Stimulated activated effector memory CD8-positive, alpha-beta T cell treated with anti-CD3 and anti-CD28 coated beads, Interleukin-12 subunit alpha, Interleukin-12 subunit beta, amount 100 ng/mL, for 72 hours (primary cell): Measurements from ENCODE around the gene DYRK3.
"Not testable (repeated sequence)": the region's sequence is repeated elsewhere in the genome, so short reads cannot be mapped to it uniquely, and the experiment has no call there.

Source experiments
- ATAC-seq: fragments of 150-1000 bp; cut with Tn5 transposase; 2 replicates; pipeline ENCODE4 v1.10.0; 2021
- DNase-seq, 2 donors: peaks; one replicate each; pipeline ENCODE4 v3.0.0; 2021 to 2022; ENCODE audit warnings: low spot score in 2 of 2
- H3K27ac Mint-ChIP-seq: one replicate; pipeline ENCODE4 v1.8.0; 2022; ENCODE audit warnings: mild to moderate bottlenecking, mixed read lengths
- H3K36me3 Mint-ChIP-seq: one replicate; pipeline ENCODE4 v1.8.0; 2022; ENCODE audit warnings: mild to moderate bottlenecking, mixed read lengths
- H3K4me1 Mint-ChIP-seq: one replicate; pipeline ENCODE4 v1.8.0; 2022; ENCODE audit warnings: mixed read lengths
- H3K4me3 Mint-ChIP-seq: one replicate; pipeline ENCODE4 v1.8.0; 2022; ENCODE audit warnings: mild to moderate bottlenecking, mixed read lengths
- H3K9me3 Mint-ChIP-seq: one replicate; pipeline ENCODE4 v1.8.0; 2022; ENCODE audit warnings: mixed read lengths

Gene DYRK3

DNA sequence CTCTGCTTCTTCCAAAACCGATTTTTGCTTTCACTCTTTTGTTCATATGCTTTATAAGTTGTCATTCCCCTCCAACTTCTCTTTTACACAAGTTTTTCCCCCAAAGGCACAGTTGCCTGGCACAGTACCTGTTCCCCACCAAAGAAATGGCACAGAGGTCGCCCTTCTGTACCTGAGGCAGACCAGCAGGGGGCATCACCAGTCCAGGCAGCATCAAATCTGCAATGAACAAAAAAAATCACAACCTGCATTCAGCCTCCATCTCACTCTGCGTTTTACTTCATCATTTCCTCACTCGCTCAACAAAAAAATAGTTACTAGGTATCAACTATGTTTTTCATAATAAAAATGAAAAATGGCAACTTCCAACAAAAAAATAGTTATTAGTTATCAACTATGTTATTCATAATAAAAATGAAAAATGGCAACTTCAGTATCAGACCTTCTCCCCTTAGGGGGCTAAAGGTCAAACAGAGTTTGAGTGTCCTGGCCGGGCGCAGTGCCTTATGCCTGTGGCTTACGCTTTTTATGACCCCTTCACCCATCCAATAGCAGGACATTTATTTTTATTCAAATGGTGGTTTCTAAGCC, 27.1 kb upstream of the DYRK3 start:
- DNase-seq (peak; percentile 43 to 79), ATAC-seq (no peak)
- H3K36me3 Mint-ChIP-seq = peaks cover 87% of the 10 kb centered on the region
- H3K27ac Mint-ChIP-seq = peak overlapping the region; percentile 87
- H3K9me3 Mint-ChIP-seq = no peaks in the 10 kb centered on the region
- H3K4me1 Mint-ChIP-seq = peaks cover 37% of the 10 kb centered on the region
- peak overlapping the region; percentile 44 for H3K4me3 Mint-ChIP-seq

DNA sequence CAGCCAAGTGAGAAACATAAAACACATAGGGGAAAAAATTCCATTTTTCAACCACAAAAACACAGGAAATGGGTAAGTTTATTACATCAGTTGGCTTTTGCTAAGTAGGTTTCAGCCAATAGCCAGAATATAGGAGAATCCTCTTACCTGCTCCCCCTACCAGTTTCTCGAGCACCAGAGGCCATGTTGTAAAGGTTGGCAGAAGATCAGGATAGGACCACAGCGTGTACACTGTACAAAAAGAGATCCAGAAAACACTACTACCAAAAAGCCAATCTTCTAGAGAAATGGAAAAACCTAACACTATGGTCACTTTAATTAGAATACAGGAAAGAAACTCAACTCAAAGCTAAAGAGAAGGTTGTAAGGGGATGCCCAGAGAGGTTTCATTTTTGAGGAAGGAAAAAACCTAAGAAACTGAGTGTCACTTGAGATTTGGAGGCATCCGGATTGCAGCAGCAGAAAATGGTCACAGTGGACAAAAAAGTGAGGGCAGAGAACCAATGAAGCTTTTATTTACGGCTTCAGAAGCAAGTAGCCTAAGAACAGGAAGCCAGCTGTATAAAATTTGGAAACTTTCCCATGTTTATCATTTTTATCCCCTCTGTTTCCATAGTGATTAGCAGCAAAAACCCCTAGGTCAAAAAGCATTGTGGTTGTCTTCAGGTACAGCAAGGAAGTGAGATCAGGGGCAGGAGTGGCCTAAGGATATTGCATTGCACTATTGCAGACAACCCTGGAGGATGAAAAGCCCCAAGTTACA, 25.9 kb upstream of the DYRK3 start:
- H3K9me3 Mint-ChIP-seq = no peaks in the 10 kb centered on the region
- peaks cover 75% of the 10 kb centered on the region for H3K36me3 Mint-ChIP-seq
- peak overlapping the region; percentile 44 for H3K4me3 Mint-ChIP-seq
- DNase-seq (no peak), ATAC-seq (peak; percentile 20)
- peaks cover 37% of the 10 kb centered on the region for H3K4me1 Mint-ChIP-seq
- H3K27ac Mint-ChIP-seq = peak overlapping the region; percentile 87

DNA sequence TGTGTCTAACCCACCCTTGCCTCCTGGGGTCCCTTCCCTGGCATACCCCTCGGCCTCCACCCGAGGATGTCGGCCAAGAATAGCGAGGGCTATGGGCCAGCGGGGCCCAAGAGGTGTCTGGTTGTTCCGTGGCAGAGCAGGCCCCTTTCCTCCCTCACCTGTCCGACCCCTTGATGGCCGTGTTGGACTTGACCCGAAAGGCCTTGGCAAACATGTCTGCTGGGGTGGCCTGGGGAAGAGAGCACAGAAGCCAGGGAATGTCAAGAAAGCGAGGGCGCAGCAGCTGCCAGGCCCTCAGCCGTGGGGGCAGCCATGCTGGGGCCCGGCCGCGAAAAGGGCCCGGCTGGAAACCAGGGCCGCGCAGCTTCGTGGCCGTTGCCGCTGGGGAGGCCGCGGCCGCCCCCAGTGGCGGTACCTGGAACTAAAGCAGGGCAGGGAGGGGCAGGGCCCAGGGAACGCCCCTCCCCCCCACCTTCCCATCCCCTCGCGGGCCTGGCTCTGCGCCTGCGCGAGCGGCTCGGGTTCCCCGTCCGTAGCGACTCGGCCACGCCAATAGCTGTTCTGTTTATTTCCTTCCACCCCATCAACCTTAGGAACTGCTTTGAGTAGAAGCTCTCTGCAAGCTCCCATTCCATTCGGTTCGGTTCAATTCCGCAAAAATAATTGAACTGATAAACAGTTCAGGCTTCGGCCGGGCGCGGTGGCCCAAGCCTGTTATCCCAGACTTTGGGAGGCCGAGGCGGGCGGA, 23.0 kb upstream of the DYRK3 start, which contains the start of gene EIF2D:
Gene EIF2D, minus strand, starts transcription at position 337 of the 748 bp plus-strand sequence. Its CDS starts 123 bp downstream, at position 214.
- DNase-seq (peak; percentile 97 to 98), ATAC-seq (peak; percentile 97)
- Mint-ChIP-seq H3K27ac (peak within 1 kb of the TSS; percentile 98), H3K9me3 (no peaks in the 10 kb centered on the region), H3K4me1 (peaks cover 37% of the 10 kb centered on the region), H3K4me3 (peak within 1 kb of the TSS; percentile 93), H3K36me3 (peaks cover 49% of the 10 kb centered on the region)

DNA sequence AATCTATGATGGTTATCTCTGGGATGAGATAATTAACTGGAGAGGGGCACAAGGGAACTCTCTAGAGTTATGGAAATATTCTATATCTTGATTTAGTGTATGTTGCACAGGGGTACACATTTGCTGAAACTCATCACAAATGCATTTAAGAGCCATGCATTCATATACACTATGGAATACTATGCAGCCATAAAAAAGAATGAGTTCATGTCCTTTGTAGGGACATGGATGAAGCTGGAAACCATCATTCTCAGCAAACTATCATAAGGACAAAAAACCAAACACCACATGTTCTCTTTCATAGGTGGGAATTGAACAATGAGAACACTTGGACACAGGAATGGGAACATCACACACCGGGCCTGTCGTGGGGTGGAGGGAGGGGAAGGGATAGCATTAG, 8.9 kb upstream of the DYRK3 start:
- DNase-seq, H3K36me3 Mint-ChIP-seq, H3K9me3 Mint-ChIP-seq, H3K4me3 Mint-ChIP-seq, H3K4me1 Mint-ChIP-seq, ATAC-seq, H3K27ac Mint-ChIP-seq: not testable (repeated sequence)

DNA sequence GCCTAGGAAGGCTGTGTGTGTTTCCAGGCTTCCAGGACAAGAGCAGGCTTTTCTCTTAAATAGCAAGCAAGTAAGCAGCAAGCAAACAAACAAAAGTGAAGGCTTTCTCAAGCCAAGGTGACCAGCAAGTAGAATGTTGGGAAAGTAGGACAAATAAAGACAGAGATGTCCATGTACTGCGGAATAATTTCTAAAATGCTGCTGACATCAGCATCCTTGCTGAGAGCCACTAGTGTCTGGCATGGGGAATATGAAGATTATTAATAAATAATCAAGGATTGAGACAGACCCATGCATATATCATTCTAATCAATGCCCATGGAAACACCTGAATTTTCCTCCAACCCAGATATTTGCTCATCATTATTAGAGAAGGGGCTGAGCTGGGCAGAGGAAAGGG, 6.4 kb upstream of the DYRK3 start:
- DNase-seq (no peak), ATAC-seq (no peak)
- Mint-ChIP-seq H3K36me3 (no peaks in the 10 kb centered on the region), H3K9me3 (no peaks in the 10 kb centered on the region), H3K27ac (no peak overlapping the region), H3K4me1 (no peaks in the 10 kb centered on the region), H3K4me3 (no peak overlapping the region)

DNA sequence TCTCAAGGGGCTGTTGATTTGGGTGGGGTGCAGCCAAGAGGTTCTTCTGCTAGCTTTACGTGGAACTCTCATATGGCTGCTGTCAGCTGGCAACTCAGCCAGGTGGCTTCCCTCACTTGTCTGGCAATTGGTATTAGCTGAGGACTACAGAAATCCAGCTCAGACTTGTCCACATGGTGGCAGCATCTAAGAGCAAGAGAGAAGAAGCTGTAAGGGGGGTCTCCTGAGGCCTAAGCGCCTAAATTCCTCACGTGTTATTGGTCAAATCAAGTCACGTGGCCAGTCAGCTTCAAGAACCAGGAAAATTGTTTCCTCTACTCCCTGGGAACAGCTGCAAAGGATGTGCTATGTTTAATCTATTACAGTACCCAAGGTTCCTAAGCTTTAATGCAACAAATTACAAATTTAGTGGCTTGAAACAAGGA, 4.2 kb upstream of the DYRK3 start:
- no peaks in the 10 kb centered on the region for H3K36me3 Mint-ChIP-seq
- DNase-seq (no peak), ATAC-seq (no peak)

DNA sequence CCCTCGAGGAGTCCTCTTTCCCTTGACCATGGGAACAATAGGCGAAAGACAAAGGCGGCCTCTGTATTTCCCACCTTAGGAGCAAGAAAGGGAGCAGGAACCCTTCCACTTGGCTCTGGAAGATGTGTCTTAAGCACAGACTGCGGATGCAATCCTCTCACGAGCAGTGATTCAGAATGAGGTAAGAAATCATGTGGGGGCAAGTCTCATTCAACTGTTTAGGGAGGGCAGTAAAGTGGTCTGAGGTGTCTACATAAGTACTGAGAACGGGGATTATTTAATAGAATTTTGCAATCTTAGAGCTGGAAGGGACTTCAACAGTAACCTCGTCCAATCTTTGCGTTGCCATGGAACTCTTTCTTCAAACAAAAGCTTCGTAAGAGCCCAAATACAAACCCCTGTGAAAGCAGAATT, 1.6 kb upstream of the DYRK3 start:
- no peak overlapping the region for H3K4me3 Mint-ChIP-seq
- H3K36me3 Mint-ChIP-seq = peaks cover 5% of the 10 kb centered on the region
- H3K4me1 Mint-ChIP-seq = peaks cover 21% of the 10 kb centered on the region
- H3K9me3 Mint-ChIP-seq = no peaks in the 10 kb centered on the region
- no peak for DNase-seq
- H3K27ac Mint-ChIP-seq = no peak overlapping the region
- ATAC-seq = no peak

More for the DNA sequence above, 4.2 kb upstream of the DYRK3 start:
- no peak overlapping the region for H3K27ac Mint-ChIP-seq
- H3K4me3 Mint-ChIP-seq = no peak overlapping the region
- peaks cover 10% of the 10 kb centered on the region for H3K4me1 Mint-ChIP-seq
- H3K9me3 Mint-ChIP-seq = no peaks in the 10 kb centered on the region

DNA sequence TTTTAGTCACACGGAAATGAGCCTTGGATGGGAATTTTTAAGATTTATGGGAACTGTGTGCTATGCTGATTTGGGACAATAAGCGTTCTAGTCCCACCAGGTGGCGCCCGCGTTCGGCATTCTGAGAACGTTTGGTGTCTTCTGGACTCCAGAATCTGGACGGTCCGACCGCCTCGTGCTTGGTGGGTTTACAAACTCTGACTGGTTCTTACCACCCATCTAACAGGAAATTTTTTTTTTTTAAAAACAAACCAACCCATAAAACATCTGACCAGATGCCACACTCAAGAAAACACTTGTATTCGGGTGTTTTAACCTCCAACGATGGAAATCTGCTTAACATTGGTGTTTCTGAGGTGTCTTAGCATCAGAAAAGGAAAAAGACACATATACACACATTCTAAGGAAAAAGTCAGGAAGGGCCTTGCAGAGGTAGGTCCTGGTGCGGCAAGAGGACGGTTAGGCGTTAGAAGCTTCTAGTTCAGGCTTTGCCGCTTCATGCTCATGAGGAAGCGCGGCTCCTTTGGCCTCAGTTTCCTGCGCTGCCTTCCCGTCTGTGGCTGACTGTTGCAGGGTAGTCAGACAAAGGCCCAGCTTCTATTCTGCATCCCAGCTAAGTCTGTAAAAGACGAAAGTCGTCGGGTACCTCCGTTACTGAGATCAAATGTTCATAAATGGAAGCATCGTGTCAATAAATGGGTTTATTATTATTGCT, 814 bp upstream of the DYRK3 start:
- peak overlapping the region; percentile 81 for H3K4me3 Mint-ChIP-seq
- peak overlapping the region; percentile 80 for H3K27ac Mint-ChIP-seq
- peak; percentile 56 to 87 for DNase-seq
- peaks cover 21% of the 10 kb centered on the region for H3K4me1 Mint-ChIP-seq
- no peak for ATAC-seq
- H3K36me3 Mint-ChIP-seq = peaks cover 12% of the 10 kb centered on the region
- no peaks in the 10 kb centered on the region for H3K9me3 Mint-ChIP-seq

DNA sequence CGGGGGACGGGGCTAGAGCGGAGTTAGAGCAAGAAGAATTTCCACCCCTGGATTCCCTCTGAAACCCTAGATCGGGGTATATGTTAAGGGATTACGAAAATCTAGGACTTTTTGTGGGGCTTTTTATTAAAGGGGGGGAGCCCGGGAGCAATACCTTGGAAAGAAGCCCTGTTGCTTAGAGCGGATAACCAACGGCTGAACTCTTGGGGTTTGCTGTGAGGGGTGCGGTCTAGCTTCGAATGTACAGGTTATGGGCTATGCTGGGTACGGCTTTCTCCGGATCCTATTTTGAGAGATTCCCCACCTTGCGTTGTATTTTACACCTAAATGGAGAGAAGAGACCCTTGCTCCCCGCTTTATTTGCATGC, 626 bp downstream of the DYRK3 start:
- H3K27ac Mint-ChIP-seq = peak overlapping the region; percentile 80
- H3K36me3 Mint-ChIP-seq = peaks cover 12% of the 10 kb centered on the region
- H3K4me3 Mint-ChIP-seq = peak overlapping the region; percentile 81
- peaks cover 21% of the 10 kb centered on the region for H3K4me1 Mint-ChIP-seq
- no peak for ATAC-seq
- no peak for DNase-seq
- H3K9me3 Mint-ChIP-seq = no peaks in the 10 kb centered on the region

DNA sequence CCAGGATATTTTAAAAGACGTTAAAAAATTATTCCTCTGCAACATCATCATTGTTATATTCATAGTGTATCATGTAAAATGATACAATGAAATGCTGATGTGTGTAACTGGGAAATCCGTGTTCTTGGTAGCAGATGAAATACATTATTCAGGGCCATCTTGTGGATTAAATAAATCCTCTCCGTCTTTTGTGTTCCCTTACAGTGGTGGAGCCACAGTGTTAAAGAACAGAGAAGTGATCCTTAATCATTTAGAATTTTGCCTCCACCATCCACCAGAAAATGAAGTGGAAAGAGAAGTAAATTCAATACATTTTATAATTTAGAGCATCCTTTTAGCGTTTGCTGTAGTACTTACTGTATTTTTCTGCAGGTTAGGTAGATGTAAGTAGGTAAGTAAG, 1.3 kb downstream of the DYRK3 start:
- ATAC-seq (no peak), DNase-seq (no peak)
- Mint-ChIP-seq H3K27ac (no peak overlapping the region), H3K4me1 (peaks cover 21% of the 10 kb centered on the region), H3K36me3 (peaks cover 12% of the 10 kb centered on the region), H3K9me3 (no peaks in the 10 kb centered on the region), H3K4me3 (peak overlapping the region; percentile 81)

DNA sequence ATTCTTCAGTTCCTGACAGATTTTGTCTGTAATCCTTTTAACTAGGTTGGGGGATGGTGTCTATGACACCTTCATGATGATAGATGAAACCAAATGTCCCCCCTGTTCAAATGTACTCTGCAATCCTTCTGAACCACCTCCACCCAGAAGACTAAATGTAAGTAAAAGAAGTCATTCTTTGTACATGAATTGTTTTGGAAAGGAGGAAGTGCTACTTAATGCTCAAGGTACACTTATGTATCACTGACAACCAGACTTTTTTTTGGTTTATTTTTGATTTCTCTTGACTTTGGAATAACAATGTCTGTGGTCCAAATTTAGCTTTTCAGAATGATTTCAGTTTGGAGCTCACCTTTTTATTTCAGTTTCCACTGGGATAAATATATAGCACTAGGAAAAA, 2.3 kb downstream of the DYRK3 start:
- peak overlapping the region; percentile 14 for H3K27ac Mint-ChIP-seq
- no peaks in the 10 kb centered on the region for H3K9me3 Mint-ChIP-seq
- no peak overlapping the region for H3K4me3 Mint-ChIP-seq
- ATAC-seq (no peak), DNase-seq (no peak)
- peaks cover 12% of the 10 kb centered on the region for H3K36me3 Mint-ChIP-seq
- H3K4me1 Mint-ChIP-seq = peaks cover 21% of the 10 kb centered on the region

DNA sequence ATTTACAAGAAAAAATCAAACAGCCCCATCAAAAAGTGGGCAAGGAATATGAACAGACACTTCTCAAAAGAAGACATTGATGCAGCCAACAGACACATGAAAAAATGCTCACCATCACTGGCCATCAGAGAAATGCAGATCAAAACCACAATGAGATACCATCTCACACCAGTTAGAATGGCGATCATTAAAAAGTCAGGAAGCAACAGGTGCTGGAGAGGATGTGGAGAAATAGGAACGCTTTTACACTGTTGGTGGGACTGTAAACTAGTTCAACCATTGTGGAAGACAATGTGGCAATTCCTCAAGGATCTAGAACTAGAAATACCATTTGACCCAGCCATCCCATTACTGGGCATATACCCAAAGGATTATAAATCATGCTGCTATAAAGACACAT, 6.7 kb downstream of the DYRK3 start:
- H3K27ac Mint-ChIP-seq, ATAC-seq, H3K9me3 Mint-ChIP-seq, DNase-seq, H3K4me3 Mint-ChIP-seq, H3K4me1 Mint-ChIP-seq: not testable (repeated sequence)
- peaks cover 20% of the 10 kb centered on the region for H3K36me3 Mint-ChIP-seq

DNA sequence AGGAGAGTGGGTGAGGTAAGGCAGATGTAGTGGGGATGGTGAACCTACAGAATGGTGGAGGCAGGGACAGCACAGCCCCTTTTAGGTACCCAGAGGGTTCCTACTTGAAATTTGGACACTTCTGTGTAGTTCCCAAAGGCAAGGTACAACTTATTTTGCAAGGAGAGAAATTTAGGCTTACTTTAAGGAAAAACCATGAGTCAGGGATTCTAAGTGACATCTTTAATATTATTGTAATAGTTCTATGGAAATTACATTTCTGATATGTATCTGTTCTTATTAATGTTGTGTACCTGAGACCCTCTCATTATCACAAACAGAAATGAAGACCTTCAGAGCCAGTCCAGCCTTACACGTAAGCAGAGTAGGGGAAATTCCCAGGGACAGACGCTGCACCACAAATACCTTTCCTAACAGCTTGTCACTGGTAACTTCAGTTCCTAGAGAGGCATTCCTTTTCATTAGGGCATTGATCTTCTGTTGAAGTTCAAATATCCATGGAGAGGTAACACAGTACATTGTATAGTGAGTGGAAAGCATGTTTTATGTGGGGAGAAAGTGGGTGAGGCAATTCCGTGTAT, 7.9 kb downstream of the DYRK3 start:
- DNase-seq (no peak), ATAC-seq (no peak)
- H3K4me3 Mint-ChIP-seq = no peak overlapping the region
- no peak overlapping the region for H3K27ac Mint-ChIP-seq
- H3K36me3 Mint-ChIP-seq = peaks cover 31% of the 10 kb centered on the region
- no peaks in the 10 kb centered on the region for H3K4me1 Mint-ChIP-seq
- H3K9me3 Mint-ChIP-seq = no peaks in the 10 kb centered on the region

DNA sequence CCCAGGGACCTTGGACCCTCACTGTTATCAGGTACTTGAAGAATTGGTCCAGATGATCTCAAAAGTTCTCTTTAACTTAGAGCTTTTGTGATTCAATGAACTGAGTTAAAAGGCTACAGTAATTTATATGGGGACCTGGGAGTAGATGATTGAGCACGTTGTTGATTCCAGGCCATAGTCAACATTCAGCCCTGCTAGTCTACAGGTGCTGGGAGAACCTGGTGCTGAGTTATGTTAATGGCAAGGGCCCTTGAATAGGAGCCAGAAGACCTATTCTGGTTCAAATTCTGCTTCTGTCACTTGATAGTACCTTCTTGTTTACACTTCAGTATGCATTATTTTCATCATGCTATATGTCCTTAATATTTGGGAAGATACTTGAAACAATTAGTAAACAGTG, 11.2 kb downstream of the DYRK3 start:
- DNase-seq = no peak
- Mint-ChIP-seq H3K36me3 (peaks cover 22% of the 10 kb centered on the region), H3K4me3 (no peak overlapping the region), H3K27ac (no peak overlapping the region), H3K4me1 (no peaks in the 10 kb centered on the region), H3K9me3 (no peaks in the 10 kb centered on the region)
- no peak for ATAC-seq

DNA sequence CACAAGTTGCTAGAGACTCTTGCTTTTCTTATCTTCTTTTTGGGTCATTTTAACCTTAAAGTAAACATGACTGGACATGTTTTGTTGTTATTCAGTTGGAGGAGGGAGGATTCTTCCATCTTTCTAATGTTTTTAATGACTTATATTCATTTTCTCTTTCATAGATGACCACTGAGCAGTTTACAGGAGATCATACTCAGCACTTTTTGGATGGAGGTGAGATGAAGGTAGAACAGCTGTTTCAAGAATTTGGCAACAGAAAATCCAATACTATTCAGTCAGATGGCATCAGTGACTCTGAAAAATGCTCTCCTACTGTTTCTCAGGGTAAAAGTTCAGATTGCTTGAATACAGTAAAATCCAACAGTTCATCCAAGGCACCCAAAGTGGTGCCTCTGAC, 11.9 kb downstream of the DYRK3 start:
- Mint-ChIP-seq H3K4me1 (peaks cover 4% of the 10 kb centered on the region), H3K36me3 (peaks cover 22% of the 10 kb centered on the region), H3K4me3 (no peak overlapping the region), H3K27ac (no peak overlapping the region), H3K9me3 (no peaks in the 10 kb centered on the region)
- DNase-seq = no peak
- ATAC-seq = no peak
